ENCODE data around the gene MAML2. TPM values are rescaled to one million over a fixed set of nuclear protein-coding genes. Genes with fewer than 3 reads are reported as not detected.

MAML2 gene
- total and polyA plus RNA-seq, 4 donors: 0.56 to 2.1 (median 1.4) TPM

DNA sequence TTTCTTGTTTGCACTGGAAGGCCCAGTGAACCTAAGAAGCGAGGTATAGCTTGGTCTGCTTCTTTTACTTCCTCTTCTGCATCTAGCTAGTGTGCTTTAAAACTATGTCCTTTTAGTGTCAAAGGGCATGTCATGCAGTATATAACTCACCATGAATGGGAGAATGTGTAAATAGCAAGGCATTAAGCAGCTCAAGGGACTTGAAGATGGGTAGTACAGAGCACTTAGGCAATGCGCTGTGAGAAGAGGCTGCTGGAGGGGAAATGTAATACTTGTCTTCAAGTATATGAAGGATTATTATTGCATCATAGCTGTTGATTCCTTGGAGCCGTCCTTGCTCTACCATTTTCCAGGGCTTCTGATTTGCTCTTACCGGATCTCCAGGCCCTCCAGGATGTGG lies 7.6 kb downstream of the MAML2 start:
- DNase-seq (ENCODE audit: low spot score): no peak
- Histone ChIP-seq H3K9me3 (ENCODE audit: control insufficient read depth in 4 of 4, low read length in 3 of 4) (no peaks in the 10 kb centered on the region), H3K36me3 (ENCODE audit: control insufficient read depth in 4 of 4, insufficient read depth in 3 of 4, low read depth in 1 of 4, low read length in 3 of 4) (no peaks in the 10 kb centered on the region), H3K4me1 (ENCODE audit: control insufficient read depth in 4 of 4, insufficient read depth in 4 of 4, low read length in 3 of 4) (peaks cover 0 to 14% (median 10%) of the 10 kb centered on the region in 4 donors), H3K4me3 (ENCODE audit: low read depth in 1 of 3, low read length in 3 of 3) (no peak overlapping the region), H3K27ac (ENCODE audit: low read depth in 1 of 2, low read length in 2 of 2) (no peak overlapping the region), H3K9ac (ENCODE audit: low read depth in 1 of 2, low read length in 2 of 2) (no peak overlapping the region), H3K27me3 (ENCODE audit: control insufficient read depth in 4 of 4, insufficient read depth in 4 of 4, low read length in 3 of 4) (no peaks in the 10 kb centered on the region)
- TF ChIP-seq EGR1 (IDR thresholded peaks at IDR 0.05; ENCODE audit: low read depth in 2 of 2): no peak
- no peak for TF ChIP-seq TAF1 (conservative IDR thresholded peaks at IDR 0.05)
- TF ChIP-seq RXRA (IDR thresholded peaks at IDR 0.05): no peak
- no peak for TF ChIP-seq GABPA (IDR thresholded peaks at IDR 0.05 in 1 of 2, conservative IDR thresholded peaks at IDR 0.05 in 1 of 2)
- no peak for TF ChIP-seq ZBTB33 (IDR thresholded peaks at IDR 0.05)
- TF ChIP-seq JUND (IDR thresholded peaks at IDR 0.05): no peak
- WGBS: 85% methylated on average over 4 of the region's 4 CpGs

DNA sequence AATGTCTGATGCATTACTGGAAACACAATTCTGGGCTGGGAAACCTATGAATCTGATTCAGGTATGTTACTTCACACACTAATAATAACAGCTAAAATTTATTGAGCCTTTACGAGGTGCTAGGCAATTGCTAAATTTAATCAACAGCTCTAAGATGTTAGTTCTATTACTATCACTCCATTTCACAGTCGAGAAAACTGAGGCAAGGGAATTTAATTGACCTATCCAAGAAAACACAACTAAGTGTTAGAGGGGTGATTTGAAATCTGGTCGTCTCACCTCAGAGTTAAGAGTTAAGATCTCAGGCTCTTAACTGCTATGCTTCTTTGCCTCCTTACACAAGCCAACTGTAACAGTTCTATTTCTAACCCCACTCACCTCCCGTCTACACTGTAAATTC lies 8.8 kb downstream of the MAML2 start:
- no peak for DNase-seq (ENCODE audit: low spot score)
- Histone ChIP-seq H3K4me1 (ENCODE audit: control insufficient read depth in 4 of 4, insufficient read depth in 4 of 4, low read length in 3 of 4) (peaks cover 0 to 14% (median 9%) of the 10 kb centered on the region in 4 donors), H3K4me3 (ENCODE audit: low read depth in 1 of 3, low read length in 3 of 3) (no peak overlapping the region), H3K9me3 (ENCODE audit: control insufficient read depth in 4 of 4, low read length in 3 of 4) (no peaks in the 10 kb centered on the region), H3K27me3 (ENCODE audit: control insufficient read depth in 4 of 4, insufficient read depth in 4 of 4, low read length in 3 of 4) (no peaks in the 10 kb centered on the region), H3K36me3 (ENCODE audit: control insufficient read depth in 4 of 4, insufficient read depth in 3 of 4, low read depth in 1 of 4, low read length in 3 of 4) (no peaks in the 10 kb centered on the region), H3K9ac (ENCODE audit: low read depth in 1 of 2, low read length in 2 of 2) (no peak overlapping the region), H3K27ac (ENCODE audit: low read depth in 1 of 2, low read length in 2 of 2) (no peak overlapping the region)
- WGBS: 89% methylated on average over 4 of the region's 4 CpGs
- TF ChIP-seq FOXA1 (IDR thresholded peaks at IDR 0.05) (no peak), SP1 (IDR thresholded peaks at IDR 0.05) (no peak), CTCF (IDR thresholded peaks at IDR 0.05; ENCODE audit: low read depth, low read length, missing input control) (no peak), EGR1 (IDR thresholded peaks at IDR 0.05; ENCODE audit: low read depth in 2 of 2) (no peak), NR2F2 (IDR thresholded peaks at IDR 0.05) (no peak), HNF4G (IDR thresholded peaks at IDR 0.05) (no peak), FOXA2 (IDR thresholded peaks at IDR 0.05) (no peak), JUND (IDR thresholded peaks at IDR 0.05) (no peak), ZBTB33 (IDR thresholded peaks at IDR 0.05) (no peak), GABPA (IDR thresholded peaks at IDR 0.05 in 1 of 2, conservative IDR thresholded peaks at IDR 0.05 in 1 of 2) (no peak), HNF4A (conservative IDR thresholded peaks at IDR 0.05) (no peak), TAF1 (conservative IDR thresholded peaks at IDR 0.05) (no peak), RAD21 (IDR thresholded peaks at IDR 0.05) (no peak), RXRA (IDR thresholded peaks at IDR 0.05) (no peak), MAX (IDR thresholded peaks at IDR 0.05) (no peak), YY1 (IDR thresholded peaks at IDR 0.05) (no peak)
- TF ChIP-seq, protein P1, sequence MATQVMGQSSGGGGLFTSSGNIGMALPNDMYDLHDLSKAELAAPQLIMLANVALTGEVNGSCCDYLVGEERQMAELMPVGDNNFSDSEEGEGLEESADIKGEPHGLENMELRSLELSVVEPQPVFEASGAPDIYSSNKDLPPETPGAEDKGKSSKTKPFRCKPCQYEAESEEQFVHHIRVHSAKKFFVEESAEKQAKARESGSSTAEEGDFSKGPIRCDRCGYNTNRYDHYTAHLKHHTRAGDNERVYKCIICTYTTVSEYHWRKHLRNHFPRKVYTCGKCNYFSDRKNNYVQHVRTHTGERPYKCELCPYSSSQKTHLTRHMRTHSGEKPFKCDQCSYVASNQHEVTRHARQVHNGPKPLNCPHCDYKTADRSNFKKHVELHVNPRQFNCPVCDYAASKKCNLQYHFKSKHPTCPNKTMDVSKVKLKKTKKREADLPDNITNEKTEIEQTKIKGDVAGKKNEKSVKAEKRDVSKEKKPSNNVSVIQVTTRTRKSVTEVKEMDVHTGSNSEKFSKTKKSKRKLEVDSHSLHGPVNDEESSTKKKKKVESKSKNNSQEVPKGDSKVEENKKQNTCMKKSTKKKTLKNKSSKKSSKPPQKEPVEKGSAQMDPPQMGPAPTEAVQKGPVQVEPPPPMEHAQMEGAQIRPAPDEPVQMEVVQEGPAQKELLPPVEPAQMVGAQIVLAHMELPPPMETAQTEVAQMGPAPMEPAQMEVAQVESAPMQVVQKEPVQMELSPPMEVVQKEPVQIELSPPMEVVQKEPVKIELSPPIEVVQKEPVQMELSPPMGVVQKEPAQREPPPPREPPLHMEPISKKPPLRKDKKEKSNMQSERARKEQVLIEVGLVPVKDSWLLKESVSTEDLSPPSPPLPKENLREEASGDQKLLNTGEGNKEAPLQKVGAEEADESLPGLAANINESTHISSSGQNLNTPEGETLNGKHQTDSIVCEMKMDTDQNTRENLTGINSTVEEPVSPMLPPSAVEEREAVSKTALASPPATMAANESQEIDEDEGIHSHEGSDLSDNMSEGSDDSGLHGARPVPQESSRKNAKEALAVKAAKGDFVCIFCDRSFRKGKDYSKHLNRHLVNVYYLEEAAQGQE (IDR thresholded peaks at IDR 0.05): no peak
- TF ChIP-seq, protein P2, sequence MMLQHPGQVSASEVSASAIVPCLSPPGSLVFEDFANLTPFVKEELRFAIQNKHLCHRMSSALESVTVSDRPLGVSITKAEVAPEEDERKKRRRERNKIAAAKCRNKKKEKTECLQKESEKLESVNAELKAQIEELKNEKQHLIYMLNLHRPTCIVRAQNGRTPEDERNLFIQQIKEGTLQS (IDR thresholded peaks at IDR 0.05): no peak

Data from liver (tissue), 9 donors.